GM19238 (cell line): Measurements from ENCODE around the gene KRT2.

Experiments
- DNase-seq: peaks from one replicate; pipeline ENCODE4 v3.0.0; 2011; ENCODE audit warnings: low spot score; ENCODE audit not compliant: insufficient read length

Gene KRT2

GRCh38 chr12:52651726-52652261 is at the start of gene KRT2:
Gene KRT2, minus strand, starts transcription at chr12:52652211. Its CDS starts 69 bp downstream, at chr12:52652142.
- no peak for DNase-seq

GRCh38 chr12:52701281-52701680 is 49.3 kb upstream of the KRT2 start:
- DNase-seq: no peak

GRCh38 chr12:52699960-52700359 is 47.9 kb upstream of the KRT2 start:
- DNase-seq: no peak

- DNase-seq: no peak
These were observed 47.4 kb upstream of the KRT2 start for GRCh38 chr12:52699373-52699772.

GRCh38 chr12:52698651-52699340 is 46.8 kb upstream of the KRT2 start:
- DNase-seq: no peak

GRCh38 chr12:52697058-52697582 is 45.1 kb upstream of the KRT2 start:
- DNase-seq: no peak

GRCh38 chr12:52696588-52696987 is 44.6 kb upstream of the KRT2 start:
- DNase-seq: no peak

- no peak for DNase-seq
These were observed 43.0 kb upstream of the KRT2 start for GRCh38 chr12:52695039-52695438.

- no peak for DNase-seq
These were observed 42.1 kb upstream of the KRT2 start for GRCh38 chr12:52694151-52694550.

- no peak for DNase-seq
These were observed 41.2 kb upstream of the KRT2 start for GRCh38 chr12:52693261-52693660.

- no peak for DNase-seq
These were observed 40.2 kb upstream of the KRT2 start for GRCh38 chr12:52692254-52692653.

GRCh38 chr12:52691841-52692150 is 39.8 kb upstream of the KRT2 start:
- DNase-seq: no peak

- no peak for DNase-seq
These were observed 39.2 kb upstream of the KRT2 start for GRCh38 chr12:52691076-52691840.

GRCh38 chr12:52690351-52691075 is 38.5 kb upstream of the KRT2 start:
- DNase-seq: no peak

- DNase-seq: no peak
These were observed 37.9 kb upstream of the KRT2 start for GRCh38 chr12:52689936-52690335.

- no peak for DNase-seq
These were observed 37.2 kb upstream of the KRT2 start for GRCh38 chr12:52689239-52689638.

- no peak for DNase-seq
These were observed 36.5 kb upstream of the KRT2 start for GRCh38 chr12:52688481-52688880.

GRCh38 chr12:52687497-52688385 is 35.7 kb upstream of the KRT2 start:
- DNase-seq: no peak

- no peak for DNase-seq
These were observed 34.9 kb upstream of the KRT2 start for GRCh38 chr12:52686756-52687487.

- DNase-seq: no peak
These were observed 34.1 kb upstream of the KRT2 start for GRCh38 chr12:52686063-52686462.
